HUES64 (cell line): ENCODE data around the gene UBL5.

Experiments
- H3K27ac ChIP-seq: 2 replicates; pipeline ENCODE4 v1.7.0; 2013; ENCODE audit warnings: low read depth, low read length, inconsistent platforms
- H3K27me3 ChIP-seq: 2 replicates; pipeline ENCODE4 v1.6.1; 2013; ENCODE audit warnings: mild to moderate bottlenecking, low read length; ENCODE audit not compliant: insufficient read depth
- H3K36me3 ChIP-seq: 2 replicates; pipeline ENCODE4 v1.6.1; 2013; ENCODE audit warnings: mild to moderate bottlenecking, low read length; ENCODE audit not compliant: insufficient read depth
- H3K4me1 ChIP-seq: 2 replicates; pipeline ENCODE4 v1.6.1; 2013; ENCODE audit warnings: mild to moderate bottlenecking, low read length, moderate library complexity; ENCODE audit not compliant: insufficient read depth
- H3K4me3 ChIP-seq: 2 replicates; pipeline ENCODE4 v1.5.1; 2013; ENCODE audit warnings: mild to moderate bottlenecking, low read length, moderate library complexity
- H3K9ac ChIP-seq: 2 replicates; pipeline ENCODE4 v1.6.1; 2013; ENCODE audit warnings: mild to moderate bottlenecking, low read depth, low read length
- H3K9me3 ChIP-seq: 2 replicates; pipeline ENCODE4 v1.6.1; 2013; ENCODE audit warnings: low read depth, low read length; ENCODE audit not compliant: insufficient read depth
- WGBS: fragments of 150-250, 120-280 bp; methylation state at CpG from one replicate; pipeline ENCODE4 v1.1.7; 2013; ENCODE audit warnings: missing lambda C conversion rate; 5-methylcytosine and 5-hydroxymethylcytosine counted together

The UBL5 gene

GRCh38 chr19:9871626-9872338, 44.1 kb downstream of the UBL5 start:
- 81% methylated on average over 16 of the region's 16 CpGs for WGBS
- Histone ChIP-seq H3K27me3 (no peaks in the 10 kb centered on the region), H3K36me3 (peaks cover 7% of the 10 kb centered on the region; the same call in 1 of the 2 replicates), H3K4me1 (no peaks in the 10 kb centered on the region; the same call in 1 of the 2 replicates), H3K27ac (no peak overlapping the region), H3K9ac (no peak overlapping the region), H3K9me3 (no peaks in the 10 kb centered on the region), H3K4me3 (no peak overlapping the region)

- Histone ChIP-seq H3K27ac (no peak overlapping the region), H3K4me3 (no peak overlapping the region), H3K9ac (no peak overlapping the region), H3K36me3 (peaks cover 7% of the 10 kb centered on the region; the same call in 1 of the 2 replicates), H3K4me1 (no peaks in the 10 kb centered on the region; the same call in 1 of the 2 replicates), H3K9me3 (no peaks in the 10 kb centered on the region), H3K27me3 (no peaks in the 10 kb centered on the region)
- 98% methylated on average over 8 of the region's 8 CpGs for WGBS
Observed at GRCh38 chr19:9872618-9873242, 45.0 kb downstream of the UBL5 start.

- no peaks in the 10 kb centered on the region for H3K27me3 ChIP-seq
Observed at GRCh38 chr19:9875031-9875627, 47.4 kb downstream of the UBL5 start.

GRCh38 chr19:9875796-9876195, 48.1 kb downstream of the UBL5 start:
- 60% methylated on average over 5 of the region's 5 CpGs for WGBS
- peak overlapping the region; percentile 30; the same call in 1 of the 2 replicates for H3K27ac ChIP-seq

More at GRCh38 chr19:9875031-9875627, 47.4 kb downstream of the UBL5 start:
- Histone ChIP-seq H3K4me1 (no peaks in the 10 kb centered on the region; the same call in 1 of the 2 replicates), H3K9ac (no peak overlapping the region), H3K36me3 (peaks cover 7% of the 10 kb centered on the region; the same call in 1 of the 2 replicates), H3K27ac (no peak overlapping the region; the same call in 1 of the 2 replicates), H3K4me3 (no peak overlapping the region), H3K9me3 (no peaks in the 10 kb centered on the region)
- WGBS, result 85% methylated on average over 13 of the region's 13 CpGs

GRCh38 chr19:9877780-9878510, 50.2 kb downstream of the UBL5 start:
- H3K27me3 ChIP-seq, result no peaks in the 10 kb centered on the region
- peaks cover under 1% of the 10 kb centered on the region; the same call in 1 of the 2 replicates for H3K4me1 ChIP-seq
- no peaks in the 10 kb centered on the region for H3K36me3 ChIP-seq
- WGBS, result 96% methylated on average over 10 of the region's 10 CpGs
- H3K9me3 ChIP-seq, result no peaks in the 10 kb centered on the region
- H3K4me3 ChIP-seq, result no peak overlapping the region
- no peak overlapping the region for H3K9ac ChIP-seq
- H3K27ac ChIP-seq, result no peak overlapping the region

More at GRCh38 chr19:9875796-9876195, 48.1 kb downstream of the UBL5 start:
- Histone ChIP-seq H3K4me1 (no peaks in the 10 kb centered on the region; the same call in 1 of the 2 replicates), H3K9me3 (no peaks in the 10 kb centered on the region), H3K4me3 (no peak overlapping the region), H3K36me3 (peaks cover 7% of the 10 kb centered on the region; the same call in 1 of the 2 replicates), H3K9ac (no peak overlapping the region), H3K27me3 (no peaks in the 10 kb centered on the region)

GRCh38 chr19:9878511-9879196, 50.9 kb downstream of the UBL5 start:
- Histone ChIP-seq H3K9me3 (no peaks in the 10 kb centered on the region), H3K27me3 (no peaks in the 10 kb centered on the region), H3K9ac (no peak overlapping the region), H3K27ac (no peak overlapping the region), H3K4me1 (peaks cover 6% of the 10 kb centered on the region; the same call in 1 of the 2 replicates), H3K4me3 (no peak overlapping the region), H3K36me3 (no peaks in the 10 kb centered on the region)
- WGBS, result 95% methylated on average over 11 of the region's 11 CpGs
